GM12873 (cell line): ENCODE results near the gene NTN4.

Experiments used
- CTCF ChIP-seq: IDR thresholded peaks from 2 replicates; pipeline ENCODE4 v1.5.1; 2012; ENCODE audit warnings: low read depth, mild to moderate bottlenecking, moderate library complexity, low read length, control low read depth; ENCODE audit not compliant: insufficient read depth; ENCODE audit errors: missing control alignments

Gene NTN4

GRCh38 chr12:95623554-95624170 lies 166.9 kb downstream of the NTN4 start:
- peak; percentile 74 for TF ChIP-seq CTCF

- no peak for TF ChIP-seq CTCF
These were observed 167.7 kb downstream of the NTN4 start for GRCh38 chr12:95622879-95623278.

GRCh38 chr12:95621725-95622124 lies 168.8 kb downstream of the NTN4 start:
- no peak for TF ChIP-seq CTCF

GRCh38 chr12:95620171-95620570 lies 170.4 kb downstream of the NTN4 start:
- no peak for TF ChIP-seq CTCF

GRCh38 chr12:95615749-95616148 lies 174.8 kb downstream of the NTN4 start:
- no peak for TF ChIP-seq CTCF

- no peak for TF ChIP-seq CTCF
These were observed 176.1 kb downstream of the NTN4 start for GRCh38 chr12:95614390-95614982.

- no peak for TF ChIP-seq CTCF
These were observed 177.5 kb downstream of the NTN4 start for GRCh38 chr12:95613021-95613420.
